ENCODE measurements around the gene TNFSF11.
"Not testable (repeated sequence)": the region's sequence is repeated elsewhere in the genome, so short reads cannot be mapped to it uniquely, and the experiment has no call there.

Gene TNFSF11

DNA sequence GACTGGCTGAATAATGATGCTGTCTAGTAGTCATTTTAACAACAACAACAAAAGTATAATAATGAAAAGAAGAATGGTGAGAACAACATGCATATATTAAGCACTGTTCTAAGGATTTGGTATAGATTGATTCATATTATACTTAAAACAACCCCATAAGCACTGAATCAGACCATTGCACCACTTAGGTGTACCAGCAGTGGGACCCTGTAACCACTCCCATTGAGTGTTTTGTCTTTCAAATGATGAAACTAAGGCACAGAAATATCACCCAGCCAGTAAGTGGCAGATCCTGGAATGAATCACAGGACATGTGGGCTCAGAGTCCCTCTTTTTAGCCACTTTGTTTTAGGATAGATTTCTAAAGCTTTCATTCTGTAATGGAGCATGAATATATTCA lies 14.9 kb upstream of the TNFSF11 start:
- no peak overlapping the region for H3K4me3 ChIP-seq (ENCODE audit: control insufficient read depth, low read depth, low read length)
- DNase-seq (ENCODE audit: low read depth), result no peak
- no peak for TF ChIP-seq CTCF (IDR thresholded peaks at IDR 0.05; ENCODE audit: control insufficient read depth, insufficient read depth, low read depth, low read length, missing control alignments)

- H3K4me3 ChIP-seq (ENCODE audit: control insufficient read depth, low read depth, low read length); DNase-seq (ENCODE audit: low read depth): not testable (repeated sequence)
These were observed 14.3 kb upstream of the TNFSF11 start for GRCh38 chr13:42559573-42560218.

GRCh38 chr13:42560320-42560719 lies 13.6 kb upstream of the TNFSF11 start:
- not testable (repeated sequence) for DNase-seq (ENCODE audit: low read depth); H3K4me3 ChIP-seq (ENCODE audit: control insufficient read depth, low read depth, low read length)

- no peak for TF ChIP-seq CTCF (IDR thresholded peaks at IDR 0.05; ENCODE audit: control insufficient read depth, insufficient read depth, low read depth, low read length, missing control alignments)
- DNase-seq (ENCODE audit: low read depth), result no peak
These were observed 12.0 kb upstream of the TNFSF11 start for GRCh38 chr13:42561752-42562467.

DNA sequence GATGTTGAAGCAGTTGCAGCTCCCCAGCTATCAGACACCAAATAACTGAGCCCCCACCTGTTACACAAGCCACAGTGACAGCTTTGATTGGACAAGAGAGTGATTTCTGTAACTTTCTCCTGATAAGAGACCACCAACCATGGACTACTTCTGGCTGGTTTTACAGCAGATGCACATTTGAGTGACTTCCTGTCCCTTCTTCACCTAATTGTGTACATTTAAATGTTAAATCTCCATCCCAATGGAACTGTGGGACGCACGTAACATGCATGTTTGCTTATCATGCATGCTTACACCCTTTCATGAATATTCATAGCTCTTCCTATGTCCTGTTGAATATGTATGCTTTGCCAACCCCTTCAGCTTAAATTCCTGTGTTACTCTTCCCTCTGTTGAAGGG lies 6.0 kb upstream of the TNFSF11 start:
- H3K4me3 ChIP-seq (ENCODE audit: control insufficient read depth, low read depth, low read length), result no peak overlapping the region
- no peak for TF ChIP-seq CTCF (IDR thresholded peaks at IDR 0.05; ENCODE audit: control insufficient read depth, insufficient read depth, low read depth, low read length, missing control alignments)
- no peak for DNase-seq (ENCODE audit: low read depth)

More at GRCh38 chr13:42561752-42562467, 12.0 kb upstream of the TNFSF11 start:
- H3K4me3 ChIP-seq (ENCODE audit: control insufficient read depth, low read depth, low read length), result no peak overlapping the region

GRCh38 chr13:42569576-42570344 lies 4.2 kb upstream of the TNFSF11 start:
- TF ChIP-seq CTCF (IDR thresholded peaks at IDR 0.05; ENCODE audit: control insufficient read depth, insufficient read depth, low read depth, low read length, missing control alignments), result no peak
- H3K4me3 ChIP-seq (ENCODE audit: control insufficient read depth, low read depth, low read length), result no peak overlapping the region
- no peak for DNase-seq (ENCODE audit: low read depth)

DNA sequence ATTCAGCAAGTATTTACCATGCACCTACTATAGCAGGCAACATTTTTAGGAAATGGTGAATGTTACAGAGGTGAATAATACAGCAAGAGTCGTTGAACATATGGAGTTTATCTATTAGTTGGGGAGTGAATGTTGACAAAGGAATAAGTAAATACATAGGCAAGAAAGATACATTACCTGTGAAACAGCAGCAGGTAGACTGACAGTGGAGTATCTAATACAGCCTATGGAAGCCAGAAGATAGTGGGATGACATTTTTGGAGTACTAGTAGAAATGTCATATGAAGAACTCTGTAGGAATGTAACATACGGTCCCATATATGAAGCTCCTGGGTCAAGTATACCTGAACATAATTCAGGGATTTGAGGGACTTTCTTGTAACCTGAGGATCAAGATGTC lies 2.1 kb upstream of the TNFSF11 start:
- no peak overlapping the region for H3K4me3 ChIP-seq (ENCODE audit: control insufficient read depth, low read depth, low read length)
- DNase-seq (ENCODE audit: low read depth), result no peak
- TF ChIP-seq CTCF (IDR thresholded peaks at IDR 0.05; ENCODE audit: control insufficient read depth, insufficient read depth, low read depth, low read length, missing control alignments), result no peak

All from AG09309 (cell line).